GM23338 (cell line): Measurements from ENCODE around the gene RPL31. TPM values are rescaled to one million over a fixed set of nuclear protein-coding genes. Genes with fewer than 3 reads are reported as not detected.

ENCODE experiments used
- ATAC-seq: fragments of 200-7000 bp; cut with Tn5 transposase; 3 replicates; pipeline ENCODE4 v1.9.1; 2020
- DNase-seq: peaks from one replicate; pipeline ENCODE4 v3.0.0-alpha.2; 2015; ENCODE audit warnings: low spot score
- H2AFZ ChIP-seq: fragments of 200-600 bp; sonication (generic); 2 replicates; pipeline ENCODE4 v1.8.0; 2016; ENCODE audit warnings: antibody characterized with exemption, mild to moderate bottlenecking, moderate library complexity
- H3F3A ChIP-seq: fragments of 200-600 bp; sonication (generic); replicated peaks from 2 replicates; pipeline ENCODE4 v1.8.0; 2017; ENCODE audit warnings: antibody characterized with exemption, mixed run types, low read depth
- H3K27ac ChIP-seq: fragments of 200-600 bp; sonication (generic); 2 replicates; pipeline ENCODE4 v1.6.1; 2016; ENCODE audit warnings: low read depth
- H3K27me3 ChIP-seq: fragments of 200-600 bp; sonication (generic); 2 replicates; pipeline ENCODE4 v1.8.0; 2016; ENCODE audit warnings: mild to moderate bottlenecking, mixed run types, moderate library complexity; ENCODE audit not compliant: insufficient read depth
- H3K36me3 ChIP-seq: fragments of 200-600 bp; sonication (generic); 2 replicates; pipeline ENCODE4 v1.8.0; 2016; ENCODE audit warnings: mild to moderate bottlenecking; ENCODE audit not compliant: insufficient read depth
- H3K4me1 ChIP-seq: fragments of 200-600 bp; sonication (generic); 2 replicates; pipeline ENCODE4 v1.8.0; 2016; ENCODE audit warnings: mild to moderate bottlenecking, moderate library complexity; ENCODE audit not compliant: insufficient read depth
- H3K4me2 ChIP-seq: fragments of 200-600 bp; sonication (generic); 2 replicates; pipeline ENCODE4 v1.7.1; 2017; ENCODE audit warnings: mixed run types
- H3K4me3 ChIP-seq: fragments of 200-600 bp; sonication (generic); 2 replicates; pipeline ENCODE4 v1.6.1; 2016; ENCODE audit warnings: mixed run types
- H3K79me2 ChIP-seq: fragments of 200-600 bp; sonication (generic); replicated peaks from 2 replicates; pipeline ENCODE4 v1.8.0; 2017; ENCODE audit warnings: mild to moderate bottlenecking; ENCODE audit not compliant: insufficient read depth
- H3K9me2 ChIP-seq: fragments of 200-600 bp; sonication (generic); 2 replicates; pipeline ENCODE4 v1.8.0; 2017; ENCODE audit not compliant: insufficient read depth
- H4K20me1 ChIP-seq: fragments of 200-600 bp; sonication (generic); replicated peaks from 2 replicates; pipeline ENCODE4 v1.8.0; 2017; ENCODE audit warnings: mild to moderate bottlenecking; ENCODE audit not compliant: insufficient read depth
- H3K27ac Mint-ChIP-seq: 2 replicates; pipeline ENCODE4 v1.8.0; 2020; ENCODE audit warnings: inconsistent platforms, mild to moderate bottlenecking, moderate library complexity, mixed read lengths
- H3K27me3 Mint-ChIP-seq: 3 replicates; pipeline ENCODE4 v1.8.0; 2022; ENCODE audit warnings: low read depth, mild to moderate bottlenecking, moderate library complexity, mixed read lengths, inconsistent platforms; ENCODE audit not compliant: insufficient read depth, poor library complexity
- H3K36me3 Mint-ChIP-seq: 3 replicates; pipeline ENCODE4 v1.8.0; 2021; ENCODE audit warnings: low read depth, mild to moderate bottlenecking, inconsistent platforms, moderate library complexity, mixed read lengths
- H3K4me1 Mint-ChIP-seq: 3 replicates; pipeline ENCODE4 v1.8.0; 2020; ENCODE audit warnings: mild to moderate bottlenecking, inconsistent platforms, mixed read lengths
- H3K4me3 Mint-ChIP-seq: 3 replicates; pipeline ENCODE4 v1.8.0; 2021; ENCODE audit warnings: moderate library complexity, mild to moderate bottlenecking, inconsistent platforms, mixed read lengths
- H3K9me3 Mint-ChIP-seq: 3 replicates; pipeline ENCODE4 v1.8.0; 2020; ENCODE audit warnings: moderate library complexity, mild to moderate bottlenecking, inconsistent platforms, mixed read lengths
- CTCF ChIP-seq, 2 experiments: fragments of 200-600 bp in 1 of 2; sonication (generic) in 1 of 2; conservative IDR thresholded peaks; 2 replicates each; pipeline versions ENCODE4 v1.5.1 to v1.6.1; 2016 to 2017; ENCODE audit warnings: antibody characterized with exemption in 2 of 2, low read depth in 2 of 2, mild to moderate bottlenecking in 2 of 2, moderate library complexity in 1 of 2
- EZH2 ChIP-seq: fragments of 200-600 bp; sonication (generic); IDR thresholded peaks from one replicate; pipeline ENCODE4 v1.8.0; 2017; ENCODE audit warnings: antibody characterized with exemption, mild to moderate bottlenecking, low read depth; ENCODE audit not compliant: unreplicated experiment
- JUNB ChIP-seq: IDR thresholded peaks from one replicate; pipeline ENCODE4 v1.6.1; 2016; ENCODE audit warnings: antibody characterized with exemption; ENCODE audit not compliant: unreplicated experiment
- POLR2AphosphoS5 ChIP-seq: IDR thresholded peaks from 2 replicates; pipeline ENCODE4 v1.6.1; 2016; ENCODE audit warnings: antibody characterized with exemption, low read depth
- ZNF462 ChIP-seq: fragments of 250-450 bp; sonication (Bioruptor Pico); IDR thresholded peaks from 2 replicates; pipeline ENCODE4 v1.5.0; 2020; ENCODE audit warnings: mild to moderate bottlenecking, moderate library complexity
- polyA plus RNA-seq: library from polyadenylated mRNA; unstranded; fragments of >200 nt; fragmentation: Nextera tagmentation; extraction: Ambion mirVana; gene quantifications from 2 replicates; pipeline ENCODE4 v1.2.1, GENCODE V29; 2016
- total RNA-seq: library from RNA; depleted of rRNA; stranded (reverse); fragments of >200 nt; shearing (Covaris generic); gene quantifications from 2 replicates; pipeline ENCODE4 v1.2.3, GENCODE V29; 2014

RPL31 gene
- total and polyA plus RNA-seq, 2 experiments from 2014 or later = 819 to 3,213 TPM

- TF ChIP-seq ZNF462 (CRISPR knock-in tag) = no peak
These were observed 10.1 kb downstream of the RPL31 start (continued) for GRCh38 chr2:101012054-101012705.

- no peak for TF ChIP-seq JUNB
- TF ChIP-seq CTCF (conservative IDR thresholded peaks at IDR 0.05; ENCODE audit: low read depth in 2 of 2) = peak; percentile 74 to 86
- no peak for TF ChIP-seq EZH2
- no peak for TF ChIP-seq POLR2AphosphoS5
- H3K36me3 Mint-ChIP-seq = peaks cover 78% of the 10 kb centered on the region
- no peak for ATAC-seq
These were observed 10.7 kb downstream of the RPL31 start for GRCh38 chr2:101012706-101013181.

More at GRCh38 chr2:101012706-101013181, 10.7 kb downstream of the RPL31 start:
- Histone ChIP-seq H3K4me1 (no peaks in the 10 kb centered on the region; the same call in 1 of the 2 replicates), H3K4me2 (no peak overlapping the region), H3K27ac (no peak overlapping the region), H3K9me2 (no peaks in the 10 kb centered on the region), H3K79me2 (no peaks in the 10 kb centered on the region), H3K36me3 (peaks cover 3% of the 10 kb centered on the region; the same call in 1 of the 2 replicates), H3K4me3 (no peak overlapping the region), H2AFZ (no peak overlapping the region), H4K20me1 (peaks cover 7% of the 10 kb centered on the region; the same call in 1 of the 2 replicates), H3F3A (peaks cover 12% of the 10 kb centered on the region), H3K27me3 (no peaks in the 10 kb centered on the region)
- H3K27me3 Mint-ChIP-seq = peaks cover 12% of the 10 kb centered on the region
- H3K4me3 Mint-ChIP-seq = no peak overlapping the region
- no peak overlapping the region; the same call in 1 of the 2 replicates for H3K27ac Mint-ChIP-seq
- H3K4me1 Mint-ChIP-seq = peaks cover 12% of the 10 kb centered on the region
- DNase-seq = peak; percentile 53
- no peaks in the 10 kb centered on the region; the same call in 1 of the 3 replicates for H3K9me3 Mint-ChIP-seq
